IMR-90 (cell line): ENCODE results near the gene MUC5AC. TPM values are rescaled to one million over a fixed set of nuclear protein-coding genes. Genes with fewer than 3 reads are reported as not detected.

ENCODE experiments used
- ATAC-seq: fragments of 200-7000 bp; cut with Tn5 transposase; 2 replicates; pipeline ENCODE4 v1.9.1; 2020; ENCODE audit warnings: low read depth, mild to moderate bottlenecking, moderate library complexity
- BruUV-seq: library from RNA; stranded (reverse); fragments of 400-500 nt; replicated peaks from 2 replicates; lab custom pipeline; 2021; lab: Mats Ljungman, UMichigan
- CTCF ChIA-PET: fragments of 300-600 bp; formaldehyde crosslinking; extraction: SDS; loops from one replicate; lab custom pipeline; 2021; ENCODE audit warnings: antibody characterized with exemption; lab: Yijun Ruan, JAX
- POLR2A ChIA-PET: fragments of 300-600 bp; sonication (Branson Sonifier 250); formaldehyde crosslinking; loops from one replicate; lab custom pipeline; 2022; ENCODE audit warnings: antibody characterized with exemption; ENCODE audit not compliant: unreplicated experiment; lab: Charles Lee
- DNase-seq: peaks from one replicate; pipeline ENCODE4 v3.0.0; 2013
- H2AFZ ChIP-seq: replicated peaks from 2 replicates; pipeline ENCODE3; 2013; ENCODE audit warnings: low read length, mild to moderate bottlenecking; ENCODE audit not compliant: poor library complexity
- H2AK5ac ChIP-seq: 2 replicates; pipeline ENCODE4 v1.6.1; 2013; ENCODE audit warnings: low read depth, low read length, inconsistent platforms
- H2AK9ac ChIP-seq: replicated peaks from 2 replicates; pipeline ENCODE3; 2013; ENCODE audit warnings: mild to moderate bottlenecking, low read depth, low read length, moderate library complexity; ENCODE audit not compliant: poor library complexity
- H2BK120ac ChIP-seq: 2 replicates; pipeline ENCODE4 v1.6.1; 2013; ENCODE audit warnings: low read depth, low read length, inconsistent platforms
- H2BK15ac ChIP-seq: 3 replicates; pipeline ENCODE4 v1.6.1; 2013; ENCODE audit warnings: low read depth, low read length, inconsistent platforms
- H2BK20ac ChIP-seq: 2 replicates; pipeline ENCODE4 v1.6.1; 2013; ENCODE audit warnings: low read depth, mild to moderate bottlenecking, inconsistent platforms, low read length, moderate library complexity
- H2BK5ac ChIP-seq: 2 replicates; pipeline ENCODE4 v1.6.1; 2013; ENCODE audit warnings: mild to moderate bottlenecking, low read depth, low read length, inconsistent platforms; ENCODE audit not compliant: poor library complexity, severe bottlenecking
- H3K14ac ChIP-seq: replicated peaks from 2 replicates; pipeline ENCODE4 v1.6.1; 2013; ENCODE audit warnings: low read depth, low read length, inconsistent platforms
- H3K18ac ChIP-seq: 2 replicates; pipeline ENCODE4 v1.6.1; 2013; ENCODE audit warnings: low read depth, low read length, control low read depth
- H3K23ac ChIP-seq: 2 replicates; pipeline ENCODE4 v1.6.1; 2013; ENCODE audit warnings: low read depth, low read length, inconsistent platforms
- H3K27ac ChIP-seq: 2 replicates; pipeline ENCODE4 v1.5.1; 2013; ENCODE audit warnings: mild to moderate bottlenecking, control low read depth, low read length; ENCODE audit not compliant: insufficient read depth
- H3K27me3 ChIP-seq: 2 replicates; pipeline ENCODE4 v1.6.1; 2013; ENCODE audit warnings: low read length; ENCODE audit not compliant: control insufficient read depth, insufficient read depth
- H3K36me3 ChIP-seq: 2 replicates; pipeline ENCODE4 v1.6.1; 2013; ENCODE audit warnings: low read length, mixed read lengths; ENCODE audit not compliant: control insufficient read depth, insufficient read depth
- H3K4ac ChIP-seq: 2 replicates; pipeline ENCODE4 v1.6.1; 2013; ENCODE audit warnings: low read depth, low read length, inconsistent platforms
- H3K4me1 ChIP-seq: 2 replicates; pipeline ENCODE4 v1.6.1; 2013; ENCODE audit warnings: low read length, mixed read lengths; ENCODE audit not compliant: control insufficient read depth, insufficient read depth
- H3K4me2 ChIP-seq: 2 replicates; pipeline ENCODE4 v1.6.1; 2013; ENCODE audit warnings: low read depth, mild to moderate bottlenecking, control low read depth, low read length, moderate library complexity
- H3K4me3 ChIP-seq: 2 replicates; pipeline ENCODE4 v1.5.1; 2013; ENCODE audit warnings: low read depth, mild to moderate bottlenecking, control low read depth, low read length, moderate library complexity; ENCODE audit not compliant: insufficient read depth
- H3K56ac ChIP-seq: 2 replicates; pipeline ENCODE4 v1.6.1; 2013; ENCODE audit warnings: low read length, inconsistent platforms; ENCODE audit not compliant: insufficient read depth; ENCODE audit errors: extremely low read depth
- H3K79me1 ChIP-seq, 2 experiments: 2 replicates each; pipeline ENCODE4 v1.6.1; 2013; ENCODE audit warnings: low read length in 2 of 2, inconsistent platforms in 1 of 2, low read depth in 1 of 2
- H3K9ac ChIP-seq: 2 replicates; pipeline ENCODE4 v1.6.1; 2013; ENCODE audit warnings: low read depth, low read length, control low read depth
- H3K9me1 ChIP-seq: 2 replicates; pipeline ENCODE4 v1.6.1; 2013; ENCODE audit warnings: low read length, inconsistent platforms; ENCODE audit not compliant: insufficient read depth
- H3K9me3 ChIP-seq: 2 replicates; pipeline ENCODE4 v1.6.1; 2013; ENCODE audit warnings: low read length; ENCODE audit not compliant: control insufficient read depth, insufficient read depth
- H4K20me1 ChIP-seq: 2 replicates; pipeline ENCODE4 v1.6.1; 2013; ENCODE audit warnings: low read length, inconsistent platforms; ENCODE audit not compliant: insufficient read depth
- H4K5ac ChIP-seq: 2 replicates; pipeline ENCODE4 v1.6.1; 2013; ENCODE audit warnings: mild to moderate bottlenecking, low read depth, low read length, control low read depth
- H4K8ac ChIP-seq, 2 experiments: 2 replicates each; pipeline ENCODE4 v1.6.1; 2013; ENCODE audit warnings: low read depth in 2 of 2, low read length in 2 of 2, control low read depth in 1 of 2, inconsistent platforms in 1 of 2
- H4K91ac ChIP-seq: 2 replicates; pipeline ENCODE4 v1.6.1; 2013; ENCODE audit warnings: low read depth, low read length, inconsistent platforms; ENCODE audit not compliant: insufficient read depth
- BHLHE40 ChIP-seq: fragments of 150-350 bp; IDR thresholded peaks from 2 replicates; pipeline ENCODE4 v1.6.1; 2016; ENCODE audit warnings: mild to moderate bottlenecking, low read depth, low read length
- CEBPB ChIP-seq: IDR thresholded peaks from 2 replicates; pipeline ENCODE4 v1.6.1; 2012; ENCODE audit warnings: low read depth, low read length, improper control_type of control experiment
- CHD1 ChIP-seq: IDR thresholded peaks from 2 replicates; pipeline ENCODE4 v1.6.1; 2012; ENCODE audit warnings: low read depth, low read length, improper control_type of control experiment
- CTCF ChIP-seq: conservative IDR thresholded peaks from 2 replicates; pipeline ENCODE4 v1.5.1; 2012; ENCODE audit warnings: mild to moderate bottlenecking, low read depth, low read length, improper control_type of control experiment
- FOS ChIP-seq: fragments of 150-350 bp; IDR thresholded peaks from 2 replicates; pipeline ENCODE4 v1.6.1; 2016; ENCODE audit warnings: low read depth, low read length
- MAFK ChIP-seq: IDR thresholded peaks from 2 replicates; pipeline ENCODE4 v1.6.1; 2012; ENCODE audit warnings: low read depth, low read length, improper control_type of control experiment
- MAZ ChIP-seq: IDR thresholded peaks from 2 replicates; pipeline ENCODE4 v1.6.1; 2012; ENCODE audit warnings: low read depth, mild to moderate bottlenecking, low read length, improper control_type of control experiment, moderate library complexity, borderline replicate concordance
- MXI1 ChIP-seq: IDR thresholded peaks from 2 replicates; pipeline ENCODE4 v1.6.1; 2012; ENCODE audit warnings: low read depth, mild to moderate bottlenecking, low read length, moderate library complexity, borderline replicate concordance
- NFE2L2 ChIP-seq: fragments of 150-350 bp; IDR thresholded peaks from 2 replicates; pipeline ENCODE4 v1.6.1; 2016; ENCODE audit warnings: low read depth, mild to moderate bottlenecking, low read length
- POLR2A ChIP-seq: IDR thresholded peaks from 2 replicates; pipeline ENCODE4 v1.6.1; 2012; ENCODE audit warnings: mild to moderate bottlenecking, low read depth, low read length
- RAD21 ChIP-seq: IDR thresholded peaks from 2 replicates; pipeline ENCODE4 v1.6.1; 2012; ENCODE audit warnings: low read length, improper control_type of control experiment
- RCOR1 ChIP-seq: IDR thresholded peaks from 2 replicates; pipeline ENCODE4 v1.6.1; 2012; ENCODE audit warnings: mild to moderate bottlenecking, low read length, improper control_type of control experiment; ENCODE audit not compliant: insufficient replicate concordance
- RFX5 ChIP-seq: IDR thresholded peaks from 2 replicates; pipeline ENCODE4 v1.8.0; 2012; ENCODE audit warnings: low read depth, mild to moderate bottlenecking, low read length, moderate library complexity
- SMC3 ChIP-seq: fragments of 150-350 bp; IDR thresholded peaks from 2 replicates; pipeline ENCODE4 v1.6.1; 2016; ENCODE audit warnings: low read depth, mild to moderate bottlenecking, antibody characterized with exemption, low read length, moderate library complexity
- USF2 ChIP-seq: fragments of 150-350 bp; IDR thresholded peaks from 2 replicates; pipeline ENCODE4 v1.6.1; 2017; ENCODE audit warnings: mild to moderate bottlenecking, antibody characterized with exemption, low read length, low read depth
- WGBS, 2 experiments: methylation state at CpG; one replicate each; pipeline versions ENCODE4 v1.1.5 to v1.1.7; 2013; ENCODE audit warnings: missing lambda C conversion rate in 2 of 2; ENCODE audit not compliant: insufficient read length in 1 of 2; ENCODE audit errors: extremely low coverage in 2 of 2; 5-methylcytosine and 5-hydroxymethylcytosine counted together
- dilution Hi-C: fragments of 300-500 bp; cut with HindIII; formaldehyde crosslinking; loops from one replicate; pipeline ENCODE4 v1.14.3; 2018; ENCODE audit warnings: low sequenced_read_pairs; ENCODE audit not compliant: unreplicated experiment
- in situ Hi-C: fragments of 300-500 bp; cut with MboI; formaldehyde crosslinking; loops from 3 replicates; pipeline ENCODE4 v1.14.3; 2019; ENCODE audit warnings: low sequenced_read_pairs, inconsistent platforms, mixed read lengths
- intact Hi-C: fragments of 100-400 bp; cut with micrococcal nuclease; formaldehyde crosslinking; loops from 2 replicates; pipeline ENCODE4 v1.10.0; 2022
- polyA plus RNA-seq, 3 experiments: library from polyadenylated mRNA; depleted of rRNA; stranded (reverse); fragments of >200 nt; gene quantifications; 2 replicates each; pipeline ENCODE4 v1.2.3, GENCODE V29; 2012; ENCODE audit warnings: low replicate concordance in 1 of 3
- total RNA-seq: library from RNA; depleted of rRNA; stranded (reverse); fragments of >200 nt; gene quantifications from 2 replicates; pipeline ENCODE4 v1.2.3, GENCODE V29; 2012
- TF ChIP-seq, protein P1 (sequence below): fragments of 150-350 bp; IDR thresholded peaks from 2 replicates; pipeline ENCODE4 v1.6.1; 2016; ENCODE audit warnings: low read depth, mild to moderate bottlenecking, low read length, moderate library complexity, borderline replicate concordance

Gene MUC5AC
- total and polyA plus RNA-seq, 2 of the 4 experiments (the other 2 are of a cell fraction): 0.02 TPM; not detected in 1

GRCh38 chr11:1130276-1131032 is 27.3 kb upstream of the MUC5AC start:
- H3K4ac ChIP-seq: no peak overlapping the region
- H3K79me1 ChIP-seq: no peaks in the 10 kb centered on the region
- no peak overlapping the region for H3K14ac ChIP-seq
- no peaks in the 10 kb centered on the region for H3K4me1 ChIP-seq
- no TSS peak for BruUV-seq
- TF ChIP-seq SMC3 (no peak), RAD21 (no peak), NFE2L2 (no peak), CHD1 (no peak), POLR2A (no peak), RFX5 (no peak), USF2 (no peak), MXI1 (no peak), CEBPB (no peak), BHLHE40 (no peak), CTCF (no peak), MAZ (no peak), MAFK (no peak), FOS (no peak), RCOR1 (no peak)
- TF ChIP-seq, protein P1, sequence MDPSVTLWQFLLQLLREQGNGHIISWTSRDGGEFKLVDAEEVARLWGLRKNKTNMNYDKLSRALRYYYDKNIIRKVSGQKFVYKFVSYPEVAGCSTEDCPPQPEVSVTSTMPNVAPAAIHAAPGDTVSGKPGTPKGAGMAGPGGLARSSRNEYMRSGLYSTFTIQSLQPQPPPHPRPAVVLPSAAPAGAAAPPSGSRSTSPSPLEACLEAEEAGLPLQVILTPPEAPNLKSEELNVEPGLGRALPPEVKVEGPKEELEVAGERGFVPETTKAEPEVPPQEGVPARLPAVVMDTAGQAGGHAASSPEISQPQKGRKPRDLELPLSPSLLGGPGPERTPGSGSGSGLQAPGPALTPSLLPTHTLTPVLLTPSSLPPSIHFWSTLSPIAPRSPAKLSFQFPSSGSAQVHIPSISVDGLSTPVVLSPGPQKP: no peak
- no peak overlapping the region for H2BK5ac ChIP-seq
- no peak overlapping the region for H2BK20ac ChIP-seq
- H3K27ac ChIP-seq: no peak overlapping the region
- H2AK5ac ChIP-seq: no peak overlapping the region
- no peak overlapping the region for H2AK9ac ChIP-seq
- no peak overlapping the region for H3K4me3 ChIP-seq
- peaks cover 8% of the 10 kb centered on the region for H3K9me3 ChIP-seq
- no peaks in the 10 kb centered on the region for H3K9me1 ChIP-seq
- intact Hi-C loops (no loop called here), in situ Hi-C loops (no loop called here), dilution Hi-C loops (no loop called here)
- H4K91ac ChIP-seq: no peak overlapping the region
- H3K36me3 ChIP-seq: no peaks in the 10 kb centered on the region
- CTCF ChIA-PET: no interaction called here
- H2BK15ac ChIP-seq: no peak overlapping the region
- ATAC-seq: no peak
- DNase-seq: no peak
- H3K9ac ChIP-seq: no peak overlapping the region
- H3K18ac ChIP-seq: no peak overlapping the region
- no peak overlapping the region for H3K4me2 ChIP-seq
- H2AFZ ChIP-seq: no peak overlapping the region
- no peak overlapping the region for H2BK120ac ChIP-seq
- H3K56ac ChIP-seq: no peak overlapping the region
- no peak overlapping the region for H4K5ac ChIP-seq
- H3K23ac ChIP-seq: no peak overlapping the region
- POLR2A ChIA-PET: no interaction called here
- no peak overlapping the region for H4K8ac ChIP-seq
- H4K20me1 ChIP-seq: no peaks in the 10 kb centered on the region
- H3K27me3 ChIP-seq: peaks cover 7% of the 10 kb centered on the region; the same call in 1 of the 2 replicates
- WGBS, 2 experiments: 63% methylated on average over 3 of the region's 15 CpGs; no CpG with 5 or more reads in 1 of the 2 experiments
